Activated naive CD8-positive, alpha-beta T cell treated with anti-CD3 and anti-CD28 coated beads, Interleukin-2, amount 10 ng/mL, durations not matched to agents 7 days and 5 days (primary cell): Measurements from ENCODE around the gene LAMA5. TPM values are rescaled to one million over a fixed set of nuclear protein-coding genes. Genes with fewer than 3 reads are reported as not detected.
A peak's percentile ranks its signal among the peaks of the same experiment; 100 is the strongest.

ENCODE experiments used
- ATAC-seq: fragments of 150-1000 bp; cut with Tn5 transposase; one replicate; pipeline ENCODE4 v1.10.0; 2021; ENCODE audit warnings: low read depth, moderate library complexity
- POLR2A ChIA-PET: fragments of 350-600 bp; sonication (Branson Sonifier 250); formaldehyde crosslinking; loops from one replicate; lab custom pipeline; 2021; ENCODE audit warnings: antibody characterized with exemption; lab: Charles Lee
- DNase-seq: peaks from one replicate; pipeline ENCODE4 v3.0.0; 2021
- H3K27ac Mint-ChIP-seq: one replicate; pipeline ENCODE4 v1.8.0; 2022; ENCODE audit warnings: mild to moderate bottlenecking, mixed read lengths
- H3K27me3 Mint-ChIP-seq: one replicate; pipeline ENCODE4 v1.8.0; 2022; ENCODE audit warnings: mild to moderate bottlenecking, moderate library complexity, mixed read lengths
- H3K36me3 Mint-ChIP-seq: one replicate; pipeline ENCODE4 v1.8.0; 2021; ENCODE audit warnings: mild to moderate bottlenecking, mixed read lengths
- H3K4me1 Mint-ChIP-seq: one replicate; pipeline ENCODE4 v1.8.0; 2021; ENCODE audit warnings: mixed read lengths
- H3K4me3 Mint-ChIP-seq: one replicate; pipeline ENCODE4 v1.8.0; 2022; ENCODE audit warnings: mild to moderate bottlenecking, moderate library complexity, mixed read lengths
- H3K9me3 Mint-ChIP-seq: one replicate; pipeline ENCODE4 v1.8.0; 2021; ENCODE audit warnings: mixed read lengths
- total RNA-seq, 2 experiments: library from RNA; stranded (reverse); gene quantifications; one replicate each; pipeline ENCODE4 v1.2.3, GENCODE V29; 2021

The LAMA5 gene
- total RNA-seq, 2 experiments from 2014 or later, result 0.54 to 0.80 TPM

- ATAC-seq, result no peak
- Mint-ChIP-seq H3K27me3 (no peaks in the 10 kb centered on the region), H3K4me1 (no peaks in the 10 kb centered on the region), H3K27ac (no peak overlapping the region), H3K36me3 (peaks cover 8% of the 10 kb centered on the region), H3K9me3 (peaks cover 6% of the 10 kb centered on the region), H3K4me3 (no peak overlapping the region)
- POLR2A ChIA-PET, result interaction anchor here (1.3 kb wide), 1 partner anchor 10 kb away, joined by 3 read pairs; the partner anchor contains the start of gene RPS21
- DNase-seq, result no peak
These were observed 29.5 kb upstream of the LAMA5 start for GRCh38 chr20:62396367-62397239.

- ATAC-seq, result no peak
- no peaks in the 10 kb centered on the region for H3K4me1 Mint-ChIP-seq
These were observed 28.5 kb upstream of the LAMA5 start for GRCh38 chr20:62395311-62396242.

GRCh38 chr20:62394248-62395245 lies 27.4 kb upstream of the LAMA5 start:
- ATAC-seq (no peak), DNase-seq (no peak)
- Mint-ChIP-seq H3K27me3 (no peaks in the 10 kb centered on the region), H3K4me3 (no peak overlapping the region), H3K4me1 (no peaks in the 10 kb centered on the region), H3K27ac (no peak overlapping the region), H3K9me3 (peaks cover 6% of the 10 kb centered on the region), H3K36me3 (peaks cover 8% of the 10 kb centered on the region)
- POLR2A ChIA-PET, result interaction anchor here (1.0 kb wide), 1 partner anchor 222 kb away, joined by 3 read pairs; no protein-coding TSS in a partner anchor

More at GRCh38 chr20:62395311-62396242, 28.5 kb upstream of the LAMA5 start:
- peaks cover 8% of the 10 kb centered on the region for H3K36me3 Mint-ChIP-seq
- no peak overlapping the region for H3K27ac Mint-ChIP-seq
- DNase-seq, result no peak
- H3K9me3 Mint-ChIP-seq, result peaks cover 6% of the 10 kb centered on the region
- no peaks in the 10 kb centered on the region for H3K27me3 Mint-ChIP-seq
- H3K4me3 Mint-ChIP-seq, result no peak overlapping the region
- POLR2A ChIA-PET, result interaction anchor here (1.0 to 1.3 kb wide), 2 partner anchors 9 to 221 kb away, joined by 3 read pairs; partner anchors contain the start of gene RPS21

- POLR2A ChIA-PET, result no interaction called here
- DNase-seq (no peak), ATAC-seq (no peak)
- H3K27me3 Mint-ChIP-seq, result no peaks in the 10 kb centered on the region
- H3K9me3 Mint-ChIP-seq, result peaks cover 6% of the 10 kb centered on the region
- peaks cover 11% of the 10 kb centered on the region for H3K36me3 Mint-ChIP-seq
- no peak overlapping the region for H3K4me3 Mint-ChIP-seq
- H3K4me1 Mint-ChIP-seq, result peaks cover 3% of the 10 kb centered on the region
- no peak overlapping the region for H3K27ac Mint-ChIP-seq
These were observed 26.7 kb upstream of the LAMA5 start for GRCh38 chr20:62393830-62394229.

- H3K4me3 Mint-ChIP-seq, result no peak overlapping the region
- peaks cover 16% of the 10 kb centered on the region for H3K36me3 Mint-ChIP-seq
- H3K9me3 Mint-ChIP-seq, result peaks cover 6% of the 10 kb centered on the region
- POLR2A ChIA-PET, result no interaction called here
- no peak for ATAC-seq
- H3K27me3 Mint-ChIP-seq, result no peaks in the 10 kb centered on the region
- no peak for DNase-seq
- H3K27ac Mint-ChIP-seq, result no peak overlapping the region
- H3K4me1 Mint-ChIP-seq, result peaks cover 8% of the 10 kb centered on the region
These were observed 26.2 kb upstream of the LAMA5 start for GRCh38 chr20:62393335-62393665.

- no peak for DNase-seq
- no peak overlapping the region for H3K27ac Mint-ChIP-seq
- H3K4me3 Mint-ChIP-seq, result no peak overlapping the region
- no peak for ATAC-seq
- H3K36me3 Mint-ChIP-seq, result peaks cover 15% of the 10 kb centered on the region
- POLR2A ChIA-PET, result no interaction called here
- H3K27me3 Mint-ChIP-seq, result no peaks in the 10 kb centered on the region
- H3K9me3 Mint-ChIP-seq, result peaks cover 2% of the 10 kb centered on the region
- peaks cover 13% of the 10 kb centered on the region for H3K4me1 Mint-ChIP-seq
These were observed 25.7 kb upstream of the LAMA5 start for GRCh38 chr20:62392621-62393334.

- H3K27me3 Mint-ChIP-seq, result no peaks in the 10 kb centered on the region
- ATAC-seq (no peak), DNase-seq (no peak)
- no peak overlapping the region for H3K4me3 Mint-ChIP-seq
- POLR2A ChIA-PET, result no interaction called here
- peaks cover 18% of the 10 kb centered on the region for H3K36me3 Mint-ChIP-seq
- H3K4me1 Mint-ChIP-seq, result peaks cover 15% of the 10 kb centered on the region
- no peaks in the 10 kb centered on the region for H3K9me3 Mint-ChIP-seq
- no peak overlapping the region for H3K27ac Mint-ChIP-seq
These were observed 24.9 kb upstream of the LAMA5 start for GRCh38 chr20:62392077-62392418.

- POLR2A ChIA-PET, result no interaction called here
- Mint-ChIP-seq H3K27ac (no peak overlapping the region), H3K36me3 (peaks cover 18% of the 10 kb centered on the region)
These were observed 24.3 kb upstream of the LAMA5 start for GRCh38 chr20:62391165-62392076.

GRCh38 chr20:62390317-62391164 lies 23.4 kb upstream of the LAMA5 start:
- no peak for ATAC-seq
- POLR2A ChIA-PET, result no interaction called here
- no peak for DNase-seq
- no peak overlapping the region for H3K27ac Mint-ChIP-seq
- no peak overlapping the region for H3K4me3 Mint-ChIP-seq
- H3K9me3 Mint-ChIP-seq, result no peaks in the 10 kb centered on the region
- no peaks in the 10 kb centered on the region for H3K27me3 Mint-ChIP-seq
- H3K36me3 Mint-ChIP-seq, result peaks cover 18% of the 10 kb centered on the region
- H3K4me1 Mint-ChIP-seq, result peaks cover 21% of the 10 kb centered on the region

More at GRCh38 chr20:62391165-62392076, 24.3 kb upstream of the LAMA5 start:
- no peaks in the 10 kb centered on the region for H3K9me3 Mint-ChIP-seq
- DNase-seq, result no peak
- no peak for ATAC-seq
- H3K4me3 Mint-ChIP-seq, result no peak overlapping the region
- H3K27me3 Mint-ChIP-seq, result no peaks in the 10 kb centered on the region
- H3K4me1 Mint-ChIP-seq, result peaks cover 15% of the 10 kb centered on the region

GRCh38 chr20:62389601-62390087 lies 22.5 kb upstream of the LAMA5 start:
- POLR2A ChIA-PET, result no interaction called here
- Mint-ChIP-seq H3K4me3 (no peak overlapping the region), H3K36me3 (peaks cover 18% of the 10 kb centered on the region), H3K9me3 (no peaks in the 10 kb centered on the region), H3K4me1 (peaks cover 28% of the 10 kb centered on the region), H3K27me3 (no peaks in the 10 kb centered on the region), H3K27ac (peak overlapping the region; percentile 60)
- DNase-seq (no peak), ATAC-seq (no peak)
